ENCODE data around the gene RDH5. TPM values are rescaled to one million over a fixed set of nuclear protein-coding genes. Genes with fewer than 3 reads are reported as not detected.

Gene RDH5
- total and polyA plus RNA-seq, 2 of the 13 experiments (the other 11 are each of a cell fraction or from before 2014, with no cell fraction given): 2.6 to 5.7 TPM

GRCh38 chr12:55715833-55716581 lies 4.2 kb upstream of the RDH5 start, which contains the start of gene BLOC1S1 (continued):
- no peak for TF ChIP-seq AKNA (CRISPR knock-in tag; IDR thresholded peaks at IDR 0.05; ENCODE audit: borderline replicate concordance)
- TF ChIP-seq ZNF615 (CRISPR knock-in tag; IDR thresholded peaks at IDR 0.05; ENCODE audit: borderline replicate concordance): no peak
- no peak for TF ChIP-seq ZNF558 (CRISPR knock-in tag; IDR thresholded peaks at IDR 0.05; ENCODE audit: borderline replicate concordance)
- no peak; the same call in 1 of the 2 replicates for TF ChIP-seq THAP7 (CRISPR knock-in tag; IDR thresholded peaks at IDR 0.05)
- no peak for TF ChIP-seq ZNF878 (CRISPR knock-in tag; IDR thresholded peaks at IDR 0.05)
- no peak for TF ChIP-seq ZNF569 (CRISPR knock-in tag; IDR thresholded peaks at IDR 0.05; ENCODE audit: borderline replicate concordance)
- no peak for TF ChIP-seq DDIT3 (CRISPR knock-in tag; IDR thresholded peaks at IDR 0.05)
- no peak for TF ChIP-seq ZNF598 (CRISPR knock-in tag; IDR thresholded peaks at IDR 0.05; ENCODE audit: borderline replicate concordance)
- TF ChIP-seq SNAPC4 (CRISPR knock-in tag; IDR thresholded peaks at IDR 0.05): no peak
- no peak for TF ChIP-seq ZSCAN20 (CRISPR knock-in tag; IDR thresholded peaks at IDR 0.05; ENCODE audit: borderline replicate concordance)
- TF ChIP-seq ZNF17 (CRISPR knock-in tag; IDR thresholded peaks at IDR 0.05): no peak
- TF ChIP-seq ZNF775 (CRISPR knock-in tag; IDR thresholded peaks at IDR 0.05; ENCODE audit: borderline replicate concordance): no peak
- no peak for TF ChIP-seq U2AF1 (optimal IDR thresholded peaks at IDR 0.05; ENCODE audit: low read depth, low read length)
- TF ChIP-seq ZNF576 (CRISPR knock-in tag; IDR thresholded peaks at IDR 0.05): no peak
- peak; percentile 73 for TF ChIP-seq LCORL (IDR thresholded peaks at IDR 0.05)
- TF ChIP-seq LCORL (CRISPR knock-in tag; IDR thresholded peaks at IDR 0.05): peak; percentile 76; the same call in 1 of the 2 replicates
